Measurements from ENCODE around the gene CDK16.

CDK16 gene

GRCh38 chrX:47218920-47219815 lies 687 bp downstream of the CDK16 start:
- H3K27me3 ChIP-seq (ENCODE audit: insufficient read depth, low read length), result no peaks in the 10 kb centered on the region
- H3K4me3 ChIP-seq (ENCODE audit: low read depth, low read length), result peak overlapping the region; percentile 84
- H2AFZ ChIP-seq (ENCODE audit: low read length, unreplicated experiment), result no peak overlapping the region
- H3K79me2 ChIP-seq (ENCODE audit: control insufficient read depth, insufficient read depth, low read length, unreplicated experiment), result peaks cover 46% of the 10 kb centered on the region
- no peaks in the 10 kb centered on the region; the same call in 1 of the 2 replicates for H3K36me3 ChIP-seq (ENCODE audit: insufficient read depth, low read length)
- H3K4me1 ChIP-seq (ENCODE audit: control insufficient read depth, insufficient read depth, low read length, unreplicated experiment), result peaks cover 28% of the 10 kb centered on the region
- H3K27ac ChIP-seq (ENCODE audit: low read depth, low read length), result peak overlapping the region; percentile 90

GRCh38 chrX:47221756-47222155 lies 3.3 kb downstream of the CDK16 start:
- peaks cover 46% of the 10 kb centered on the region for H3K79me2 ChIP-seq (ENCODE audit: control insufficient read depth, insufficient read depth, low read length, unreplicated experiment)
- no peaks in the 10 kb centered on the region; the same call in 1 of the 2 replicates for H3K36me3 ChIP-seq (ENCODE audit: insufficient read depth, low read length)

GRCh38 chrX:47222751-47223350 lies 4.4 kb downstream of the CDK16 start:
- H3K79me2 ChIP-seq (ENCODE audit: control insufficient read depth, insufficient read depth, low read length, unreplicated experiment), result peaks cover 46% of the 10 kb centered on the region
- no peak overlapping the region for H2AFZ ChIP-seq (ENCODE audit: low read length, unreplicated experiment)
- no peaks in the 10 kb centered on the region; the same call in 1 of the 2 replicates for H3K36me3 ChIP-seq (ENCODE audit: insufficient read depth, low read length)
- no peak overlapping the region for H3K27ac ChIP-seq (ENCODE audit: low read depth, low read length)
- H3K4me3 ChIP-seq (ENCODE audit: low read depth, low read length), result no peak overlapping the region
- no peaks in the 10 kb centered on the region for H3K27me3 ChIP-seq (ENCODE audit: insufficient read depth, low read length)
- H3K4me1 ChIP-seq (ENCODE audit: control insufficient read depth, insufficient read depth, low read length, unreplicated experiment), result peaks cover 10% of the 10 kb centered on the region

More at GRCh38 chrX:47221756-47222155, 3.3 kb downstream of the CDK16 start:
- Histone ChIP-seq H3K27me3 (ENCODE audit: insufficient read depth, low read length) (no peaks in the 10 kb centered on the region), H2AFZ (ENCODE audit: low read length, unreplicated experiment) (no peak overlapping the region), H3K4me3 (ENCODE audit: low read depth, low read length) (no peak overlapping the region), H3K4me1 (ENCODE audit: control insufficient read depth, insufficient read depth, low read length, unreplicated experiment) (peaks cover 17% of the 10 kb centered on the region), H3K27ac (ENCODE audit: low read depth, low read length) (no peak overlapping the region)

GRCh38 chrX:47223476-47224250 lies 5.2 kb downstream of the CDK16 start:
- Histone ChIP-seq H3K36me3 (ENCODE audit: insufficient read depth, low read length) (peaks cover 4% of the 10 kb centered on the region; the same call in 1 of the 2 replicates), H2AFZ (ENCODE audit: low read length, unreplicated experiment) (no peak overlapping the region), H3K4me3 (ENCODE audit: low read depth, low read length) (no peak overlapping the region), H3K27ac (ENCODE audit: low read depth, low read length) (no peak overlapping the region), H3K79me2 (ENCODE audit: control insufficient read depth, insufficient read depth, low read length, unreplicated experiment) (peaks cover 45% of the 10 kb centered on the region), H3K4me1 (ENCODE audit: control insufficient read depth, insufficient read depth, low read length, unreplicated experiment) (peaks cover 10% of the 10 kb centered on the region), H3K27me3 (ENCODE audit: insufficient read depth, low read length) (no peaks in the 10 kb centered on the region)

- peaks cover 38% of the 10 kb centered on the region for H3K79me2 ChIP-seq (ENCODE audit: control insufficient read depth, insufficient read depth, low read length, unreplicated experiment)
- no peak overlapping the region for H3K27ac ChIP-seq (ENCODE audit: low read depth, low read length)
- peaks cover 10% of the 10 kb centered on the region for H3K4me1 ChIP-seq (ENCODE audit: control insufficient read depth, insufficient read depth, low read length, unreplicated experiment)
- no peak overlapping the region for H2AFZ ChIP-seq (ENCODE audit: low read length, unreplicated experiment)
- H3K27me3 ChIP-seq (ENCODE audit: insufficient read depth, low read length), result no peaks in the 10 kb centered on the region
- no peak overlapping the region for H3K4me3 ChIP-seq (ENCODE audit: low read depth, low read length)
- H3K36me3 ChIP-seq (ENCODE audit: insufficient read depth, low read length), result peaks cover 4% of the 10 kb centered on the region; the same call in 1 of the 2 replicates
These were observed 5.9 kb downstream of the CDK16 start for GRCh38 chrX:47224266-47224895.

GRCh38 chrX:47224896-47225290 lies 6.4 kb downstream of the CDK16 start:
- H2AFZ ChIP-seq (ENCODE audit: low read length, unreplicated experiment), result no peak overlapping the region
- no peaks in the 10 kb centered on the region for H3K27me3 ChIP-seq (ENCODE audit: insufficient read depth, low read length)
- no peak overlapping the region for H3K27ac ChIP-seq (ENCODE audit: low read depth, low read length)
- H3K79me2 ChIP-seq (ENCODE audit: control insufficient read depth, insufficient read depth, low read length, unreplicated experiment), result peaks cover 33% of the 10 kb centered on the region
- H3K36me3 ChIP-seq (ENCODE audit: insufficient read depth, low read length), result peaks cover 4% of the 10 kb centered on the region; the same call in 1 of the 2 replicates
- H3K4me3 ChIP-seq (ENCODE audit: low read depth, low read length), result no peak overlapping the region
- H3K4me1 ChIP-seq (ENCODE audit: control insufficient read depth, insufficient read depth, low read length, unreplicated experiment), result peaks cover 10% of the 10 kb centered on the region

- H3K79me2 ChIP-seq (ENCODE audit: control insufficient read depth, insufficient read depth, low read length, unreplicated experiment), result peaks cover 21% of the 10 kb centered on the region
- H3K4me3 ChIP-seq (ENCODE audit: low read depth, low read length), result no peak overlapping the region
- H3K27me3 ChIP-seq (ENCODE audit: insufficient read depth, low read length), result no peaks in the 10 kb centered on the region
- H3K27ac ChIP-seq (ENCODE audit: low read depth, low read length), result no peak overlapping the region
- H2AFZ ChIP-seq (ENCODE audit: low read length, unreplicated experiment), result no peak overlapping the region
- no peaks in the 10 kb centered on the region for H3K4me1 ChIP-seq (ENCODE audit: control insufficient read depth, insufficient read depth, low read length, unreplicated experiment)
- H3K36me3 ChIP-seq (ENCODE audit: insufficient read depth, low read length), result peaks cover 4% of the 10 kb centered on the region; the same call in 1 of the 2 replicates
These were observed 7.6 kb downstream of the CDK16 start for GRCh38 chrX:47226071-47226470.

- Histone ChIP-seq H2AFZ (ENCODE audit: low read length, unreplicated experiment) (no peak overlapping the region), H3K4me1 (ENCODE audit: control insufficient read depth, insufficient read depth, low read length, unreplicated experiment) (no peaks in the 10 kb centered on the region), H3K79me2 (ENCODE audit: control insufficient read depth, insufficient read depth, low read length, unreplicated experiment) (peaks cover 14% of the 10 kb centered on the region), H3K27me3 (ENCODE audit: insufficient read depth, low read length) (no peaks in the 10 kb centered on the region), H3K36me3 (ENCODE audit: insufficient read depth, low read length) (peaks cover 4% of the 10 kb centered on the region; the same call in 1 of the 2 replicates), H3K27ac (ENCODE audit: low read depth, low read length) (no peak overlapping the region), H3K4me3 (ENCODE audit: low read depth, low read length) (no peak overlapping the region)
These were observed 8.3 kb downstream of the CDK16 start for GRCh38 chrX:47226531-47227333.

- peaks cover 12% of the 10 kb centered on the region for H3K79me2 ChIP-seq (ENCODE audit: control insufficient read depth, insufficient read depth, low read length, unreplicated experiment)
- peaks cover 1% of the 10 kb centered on the region for H3K4me1 ChIP-seq (ENCODE audit: control insufficient read depth, insufficient read depth, low read length, unreplicated experiment)
- no peak overlapping the region for H2AFZ ChIP-seq (ENCODE audit: low read length, unreplicated experiment)
- peaks cover 4% of the 10 kb centered on the region; the same call in 1 of the 2 replicates for H3K36me3 ChIP-seq (ENCODE audit: insufficient read depth, low read length)
- no peak overlapping the region for H3K27ac ChIP-seq (ENCODE audit: low read depth, low read length)
- H3K27me3 ChIP-seq (ENCODE audit: insufficient read depth, low read length), result no peaks in the 10 kb centered on the region
- H3K4me3 ChIP-seq (ENCODE audit: low read depth, low read length), result no peak overlapping the region
These were observed 8.8 kb downstream of the CDK16 start for GRCh38 chrX:47227334-47227583.

Data from ACC112 (cell line).